Activated CD8-positive, alpha-beta T cell treated with anti-CD3 and anti-CD28 coated beads for 36 hours (primary cell): Measurements from ENCODE around the gene NTSR1. TPM values are rescaled to one million over a fixed set of nuclear protein-coding genes. Genes with fewer than 3 reads are reported as not detected.

Experiments
- ATAC-seq: fragments of 200-7000 bp; cut with Tn5 transposase; one replicate; pipeline ENCODE4 v1.10.0; 2021; ENCODE audit warnings: mild to moderate bottlenecking, moderate library complexity
- CTCF ChIA-PET: fragments of 350-600 bp; sonication (Branson Sonifier 250); formaldehyde crosslinking; loops from one replicate; lab custom pipeline; 2021; ENCODE audit warnings: antibody characterized with exemption; lab: Charles Lee
- POLR2A ChIA-PET: fragments of 350-600 bp; sonication (Branson Sonifier 250); formaldehyde crosslinking; loops from one replicate; lab custom pipeline; 2021; ENCODE audit warnings: antibody characterized with exemption; lab: Charles Lee
- DNase-seq: peaks from one replicate; pipeline ENCODE4 v3.0.0-alpha.2; 2020
- H3K27ac Mint-ChIP-seq: one replicate; pipeline ENCODE4 v1.8.0; 2021; ENCODE audit warnings: mild to moderate bottlenecking, mixed read lengths
- H3K27me3 Mint-ChIP-seq: one replicate; pipeline ENCODE4 v1.8.0; 2021; ENCODE audit warnings: mixed read lengths
- H3K36me3 Mint-ChIP-seq: one replicate; pipeline ENCODE4 v1.8.0; 2021; ENCODE audit warnings: low read depth, mixed read lengths
- H3K4me1 Mint-ChIP-seq: one replicate; pipeline ENCODE4 v1.8.0; 2021; ENCODE audit warnings: low read depth, mixed read lengths
- H3K4me3 Mint-ChIP-seq: one replicate; pipeline ENCODE4 v1.8.0; 2021; ENCODE audit warnings: mild to moderate bottlenecking, moderate library complexity, mixed read lengths
- H3K9me3 Mint-ChIP-seq: one replicate; pipeline ENCODE4 v1.8.0; 2021; ENCODE audit warnings: mixed read lengths
- CTCF ChIP-seq: fragments of 200-600 bp; IDR thresholded peaks from one replicate; pipeline ENCODE4 v1.8.0; 2022; ENCODE audit warnings: antibody characterized with exemption, mild to moderate bottlenecking
- intact Hi-C: fragments of 100-400 bp; cut with micrococcal nuclease; formaldehyde crosslinking; loops from one replicate; pipeline ENCODE4 v1.10.0; 2022
- total RNA-seq, 2 experiments: library from RNA; stranded (reverse); gene quantifications; one replicate each; pipeline ENCODE4 v1.2.3, GENCODE V29; 2021

NTSR1 gene
- total RNA-seq, 2 experiments from 2014 or later, result not detected

DNA sequence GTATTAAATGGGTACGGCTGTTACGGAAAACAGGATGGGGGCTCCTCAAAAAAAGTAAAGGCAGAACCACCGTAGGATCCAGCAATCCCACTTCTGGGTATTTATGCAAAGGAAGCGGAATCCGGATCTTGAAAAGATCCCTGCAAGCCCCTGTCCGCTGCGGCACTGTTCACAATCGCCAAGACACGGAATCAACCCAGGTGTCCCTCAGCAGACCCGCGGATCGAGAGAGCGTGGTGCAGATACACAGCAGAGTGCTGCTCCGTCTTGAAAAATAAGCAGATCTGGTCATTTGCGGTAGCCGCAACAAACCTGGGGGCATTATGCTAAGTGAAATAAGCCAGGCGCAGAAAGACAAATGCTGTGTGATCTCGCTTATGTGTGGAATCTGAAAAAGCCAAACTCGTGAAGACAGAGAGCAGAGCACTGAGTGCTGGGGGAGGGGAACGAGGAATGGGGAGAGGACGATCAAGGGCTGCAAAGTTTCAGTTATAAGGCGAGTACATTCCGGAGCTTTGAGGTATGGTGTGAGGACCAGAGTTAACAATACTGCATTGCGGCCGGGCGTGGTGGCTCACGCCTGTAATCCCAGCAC is 41.3 kb downstream of the NTSR1 start:
- no peaks in the 10 kb centered on the region for H3K4me1 Mint-ChIP-seq
- DNase-seq (no peak), ATAC-seq (no peak)
- H3K4me3 Mint-ChIP-seq, result no peak overlapping the region
- no peak for TF ChIP-seq CTCF
- POLR2A ChIA-PET, result no interaction called here
- no peak overlapping the region for H3K27ac Mint-ChIP-seq
- no peaks in the 10 kb centered on the region for H3K9me3 Mint-ChIP-seq
- intact Hi-C loops, result no loop called here
- H3K27me3 Mint-ChIP-seq, result peaks cover 4% of the 10 kb centered on the region
- CTCF ChIA-PET, result interaction anchor here (1.3 kb wide), 1 partner anchor 9 kb away, joined by 3 read pairs; no protein-coding TSS in a partner anchor
- H3K36me3 Mint-ChIP-seq, result no peaks in the 10 kb centered on the region

DNA sequence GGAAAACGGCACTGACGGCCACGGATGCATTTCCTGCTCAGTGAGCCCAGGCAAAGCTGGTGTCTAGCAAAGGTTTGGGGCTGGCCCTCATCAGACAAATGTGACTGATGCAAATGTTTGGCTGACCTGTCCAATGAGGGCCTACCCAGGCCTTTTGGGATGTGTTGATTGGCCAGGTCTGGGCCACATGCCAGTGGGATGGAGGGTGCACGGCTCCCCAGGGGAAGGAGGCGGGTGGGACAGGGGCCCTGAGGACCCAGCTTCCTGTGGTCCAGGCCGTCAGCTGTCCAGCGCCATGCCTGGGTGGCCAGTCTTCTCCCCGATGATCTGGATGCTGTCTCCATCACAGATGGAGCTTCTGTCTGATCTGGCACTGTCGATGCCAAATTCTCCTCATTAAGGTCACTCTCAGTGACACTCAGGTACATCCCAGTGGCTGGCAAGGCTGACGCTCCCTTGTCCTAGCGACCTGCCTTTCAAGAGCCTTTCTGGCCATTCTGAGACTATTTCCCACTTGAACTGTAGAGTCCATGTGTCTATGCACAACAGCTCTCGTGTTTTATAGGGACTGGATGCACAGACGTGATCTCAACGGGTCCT is 43.0 kb downstream of the NTSR1 start:
- Mint-ChIP-seq H3K36me3 (no peaks in the 10 kb centered on the region), H3K9me3 (no peaks in the 10 kb centered on the region), H3K27ac (no peak overlapping the region), H3K27me3 (peaks cover 8% of the 10 kb centered on the region), H3K4me1 (no peaks in the 10 kb centered on the region), H3K4me3 (no peak overlapping the region)
- ATAC-seq, result no peak
- no peak for TF ChIP-seq CTCF
- intact Hi-C loops, result no loop called here
- DNase-seq, result no peak
- ChIA-PET CTCF (interaction anchor here (1.6 kb wide), 1 partner anchor 369 kb away, joined by 3 read pairs; no protein-coding TSS in a partner anchor), POLR2A (no interaction called here)

DNA sequence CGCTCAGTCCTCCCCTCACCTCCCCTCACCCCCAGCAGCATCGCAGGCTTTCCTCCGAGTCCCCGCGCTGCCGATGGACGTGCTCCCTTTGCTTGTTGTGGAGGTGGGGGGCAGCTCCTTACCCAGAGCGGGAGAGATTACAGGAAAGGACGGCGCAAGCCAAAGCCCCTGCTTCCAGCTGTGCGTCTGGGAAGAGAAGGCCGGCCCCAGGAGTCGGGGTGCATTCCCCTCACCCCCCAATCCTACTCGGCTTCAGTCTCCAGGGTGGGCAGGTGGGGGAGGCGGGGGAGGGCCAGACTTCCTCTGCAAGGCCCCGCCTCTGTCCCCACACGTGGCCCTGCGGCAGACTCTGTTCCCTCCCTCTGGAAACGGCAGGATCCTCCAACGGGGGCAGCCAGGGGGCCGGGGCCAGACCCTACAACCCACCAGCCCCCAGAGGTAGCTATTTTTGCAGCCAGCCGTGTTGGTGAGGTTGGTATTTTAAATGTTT is 43.6 kb downstream of the NTSR1 start:
- Mint-ChIP-seq H3K36me3 (no peaks in the 10 kb centered on the region), H3K27ac (no peak overlapping the region), H3K4me3 (no peak overlapping the region), H3K27me3 (peaks cover 12% of the 10 kb centered on the region), H3K9me3 (no peaks in the 10 kb centered on the region), H3K4me1 (no peaks in the 10 kb centered on the region)
- POLR2A ChIA-PET, result no interaction called here
- TF ChIP-seq CTCF, result no peak
- CTCF ChIA-PET, result interaction anchor here (1.6 kb wide), 1 partner anchor 370 kb away, joined by 3 read pairs; no protein-coding TSS in a partner anchor
- DNase-seq, result no peak
- no peak for ATAC-seq
- intact Hi-C loops, result no loop called here

GRCh38 chr20:62752671-62753501 is 44.2 kb downstream of the NTSR1 start:
- no peaks in the 10 kb centered on the region for H3K9me3 Mint-ChIP-seq
- intact Hi-C loops, result no loop called here
- H3K27ac Mint-ChIP-seq, result no peak overlapping the region
- ChIA-PET CTCF (no interaction called here), POLR2A (no interaction called here)
- H3K4me3 Mint-ChIP-seq, result no peak overlapping the region
- H3K36me3 Mint-ChIP-seq, result no peaks in the 10 kb centered on the region
- DNase-seq, result no peak
- ATAC-seq, result no peak
- H3K4me1 Mint-ChIP-seq, result no peaks in the 10 kb centered on the region
- no peak for TF ChIP-seq CTCF
- H3K27me3 Mint-ChIP-seq, result peaks cover 14% of the 10 kb centered on the region
